Chondrocyte (in vitro differentiated cells): Measurements from ENCODE around the gene MRPL24. TPM values are rescaled to one million over a fixed set of nuclear protein-coding genes. Genes with fewer than 3 reads are reported as not detected.
A peak's percentile ranks its signal among the peaks of the same experiment; 100 is the strongest.

Experiments
- DNase-seq: peaks from one replicate; pipeline ENCODE4 v3.0.0; 2021; ENCODE audit warnings: mixed read lengths, low spot score
- H3K27ac Mint-ChIP-seq: one replicate; pipeline ENCODE4 v1.8.0; 2021; ENCODE audit warnings: mild to moderate bottlenecking, moderate library complexity, mixed read lengths; ENCODE audit not compliant: unreplicated experiment
- H3K27me3 Mint-ChIP-seq: 2 replicates; pipeline ENCODE4 v1.8.0; 2021; ENCODE audit warnings: low read depth, mixed read lengths
- H3K36me3 Mint-ChIP-seq: 2 replicates; pipeline ENCODE4 v1.8.0; 2021; ENCODE audit warnings: low read depth, mixed read lengths
- H3K4me1 Mint-ChIP-seq: 2 replicates; pipeline ENCODE4 v1.8.0; 2021; ENCODE audit warnings: low read depth, mild to moderate bottlenecking, mixed read lengths
- H3K4me3 Mint-ChIP-seq: one replicate; pipeline ENCODE4 v1.8.0; 2021; ENCODE audit warnings: mild to moderate bottlenecking, moderate library complexity, mixed read lengths; ENCODE audit not compliant: unreplicated experiment
- H3K9me3 Mint-ChIP-seq: 2 replicates; pipeline ENCODE4 v1.8.0; 2021; ENCODE audit warnings: low read depth, mixed read lengths
- total RNA-seq: library from RNA; stranded (reverse); gene quantifications from 3 replicates; pipeline ENCODE4 v1.2.1, GENCODE V29; 2021
- TF ChIP-seq, protein P1 (sequence below): fragments of 200-600 bp; sonication (generic); IDR thresholded peaks from 2 replicates; pipeline ENCODE4 v1.5.0; 2021; ENCODE audit warnings: antibody characterized with exemption, mild to moderate bottlenecking, moderate library complexity

Gene MRPL24
- total RNA-seq, 1 donor from 2014 or later, result 40.3 TPM

DNA sequence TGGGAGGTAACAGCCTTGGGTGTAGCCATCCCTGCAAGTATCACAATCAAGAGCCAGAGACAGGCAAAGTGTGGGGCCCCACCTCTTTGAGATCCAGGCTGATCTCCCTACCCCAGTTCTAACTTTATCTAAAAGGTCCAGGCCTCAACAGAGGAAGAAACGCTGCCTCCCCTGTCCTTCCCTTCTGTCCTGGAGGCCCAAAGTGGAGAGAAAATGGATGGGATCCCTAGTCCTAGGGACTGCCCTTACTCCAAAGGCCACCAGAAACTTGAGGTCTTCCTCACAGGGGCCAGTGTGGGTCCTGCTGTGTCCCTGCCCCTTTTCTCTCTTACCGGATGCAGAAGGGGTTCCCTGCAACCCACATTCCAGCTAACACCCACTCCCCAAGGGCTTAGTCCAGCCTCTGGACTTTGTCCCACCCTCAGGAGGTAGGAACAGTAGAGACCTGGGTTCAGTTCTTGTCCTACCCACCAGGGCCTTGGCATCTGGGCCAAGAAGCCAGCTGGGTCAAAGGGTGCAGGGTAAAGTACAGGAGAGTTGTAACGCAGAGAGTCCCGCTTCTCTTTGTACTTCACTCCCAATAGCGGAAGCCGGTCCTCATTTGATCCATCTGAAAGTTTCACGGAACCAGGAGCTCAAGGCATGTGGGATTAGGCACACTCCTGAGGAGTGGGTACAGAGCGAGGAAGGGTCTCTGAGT lies 8.7 kb upstream of the MRPL24 start:
- H3K36me3 Mint-ChIP-seq, result peaks cover 5% of the 10 kb centered on the region
- no peaks in the 10 kb centered on the region for H3K27me3 Mint-ChIP-seq
- peak overlapping the region; percentile 79 for H3K4me3 Mint-ChIP-seq
- peaks cover 65% of the 10 kb centered on the region for H3K4me1 Mint-ChIP-seq
- DNase-seq, result peak; percentile 28
- TF ChIP-seq, protein P1, sequence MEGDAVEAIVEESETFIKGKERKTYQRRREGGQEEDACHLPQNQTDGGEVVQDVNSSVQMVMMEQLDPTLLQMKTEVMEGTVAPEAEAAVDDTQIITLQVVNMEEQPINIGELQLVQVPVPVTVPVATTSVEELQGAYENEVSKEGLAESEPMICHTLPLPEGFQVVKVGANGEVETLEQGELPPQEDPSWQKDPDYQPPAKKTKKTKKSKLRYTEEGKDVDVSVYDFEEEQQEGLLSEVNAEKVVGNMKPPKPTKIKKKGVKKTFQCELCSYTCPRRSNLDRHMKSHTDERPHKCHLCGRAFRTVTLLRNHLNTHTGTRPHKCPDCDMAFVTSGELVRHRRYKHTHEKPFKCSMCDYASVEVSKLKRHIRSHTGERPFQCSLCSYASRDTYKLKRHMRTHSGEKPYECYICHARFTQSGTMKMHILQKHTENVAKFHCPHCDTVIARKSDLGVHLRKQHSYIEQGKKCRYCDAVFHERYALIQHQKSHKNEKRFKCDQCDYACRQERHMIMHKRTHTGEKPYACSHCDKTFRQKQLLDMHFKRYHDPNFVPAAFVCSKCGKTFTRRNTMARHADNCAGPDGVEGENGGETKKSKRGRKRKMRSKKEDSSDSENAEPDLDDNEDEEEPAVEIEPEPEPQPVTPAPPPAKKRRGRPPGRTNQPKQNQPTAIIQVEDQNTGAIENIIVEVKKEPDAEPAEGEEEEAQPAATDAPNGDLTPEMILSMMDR, result no peak
- H3K27ac Mint-ChIP-seq, result peak overlapping the region; percentile 99
- H3K9me3 Mint-ChIP-seq, result no peaks in the 10 kb centered on the region

DNA sequence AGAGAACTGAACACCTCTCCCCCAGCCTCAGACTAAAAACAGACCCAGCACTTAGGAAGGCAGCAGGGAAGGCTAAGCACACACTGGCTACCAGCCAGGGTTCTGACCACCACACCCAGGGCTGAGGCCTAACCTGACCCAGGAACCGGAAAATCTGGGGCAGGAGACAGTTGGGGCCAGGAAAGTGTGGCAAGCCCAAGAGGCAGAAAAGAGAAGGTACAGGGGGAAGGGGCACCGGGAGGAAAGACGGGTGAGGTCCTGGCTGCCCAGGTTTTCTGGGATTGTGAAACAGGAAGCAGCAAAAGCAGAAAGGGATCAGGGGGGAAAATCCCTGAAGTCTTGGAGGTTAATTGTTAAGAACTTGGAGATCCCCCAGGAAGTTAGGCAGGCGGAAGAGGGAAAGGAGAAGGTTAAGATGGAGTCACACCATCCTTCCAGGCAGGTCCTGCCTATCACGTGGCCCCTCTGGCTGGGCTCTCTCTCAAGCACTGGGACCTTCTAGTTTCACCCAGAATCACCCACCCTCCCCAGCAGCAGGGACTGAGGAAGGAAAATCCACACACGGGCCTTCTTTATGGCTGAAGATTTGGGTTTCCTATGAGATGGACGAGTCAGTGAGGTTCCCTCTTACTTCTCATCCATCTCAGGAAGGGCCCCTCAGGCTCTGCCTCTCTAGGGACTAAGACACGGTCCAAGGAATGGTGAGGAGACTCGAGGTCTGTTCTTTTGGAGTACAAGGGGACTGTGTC lies 8.0 kb upstream of the MRPL24 start:
- Mint-ChIP-seq H3K36me3 (peaks cover 9% of the 10 kb centered on the region), H3K4me1 (peaks cover 65% of the 10 kb centered on the region), H3K27ac (peak overlapping the region; percentile 99), H3K4me3 (peak overlapping the region; percentile 79), H3K9me3 (no peaks in the 10 kb centered on the region), H3K27me3 (no peaks in the 10 kb centered on the region)
- TF ChIP-seq, protein P1, result no peak
- peak; percentile 50 for DNase-seq

DNA sequence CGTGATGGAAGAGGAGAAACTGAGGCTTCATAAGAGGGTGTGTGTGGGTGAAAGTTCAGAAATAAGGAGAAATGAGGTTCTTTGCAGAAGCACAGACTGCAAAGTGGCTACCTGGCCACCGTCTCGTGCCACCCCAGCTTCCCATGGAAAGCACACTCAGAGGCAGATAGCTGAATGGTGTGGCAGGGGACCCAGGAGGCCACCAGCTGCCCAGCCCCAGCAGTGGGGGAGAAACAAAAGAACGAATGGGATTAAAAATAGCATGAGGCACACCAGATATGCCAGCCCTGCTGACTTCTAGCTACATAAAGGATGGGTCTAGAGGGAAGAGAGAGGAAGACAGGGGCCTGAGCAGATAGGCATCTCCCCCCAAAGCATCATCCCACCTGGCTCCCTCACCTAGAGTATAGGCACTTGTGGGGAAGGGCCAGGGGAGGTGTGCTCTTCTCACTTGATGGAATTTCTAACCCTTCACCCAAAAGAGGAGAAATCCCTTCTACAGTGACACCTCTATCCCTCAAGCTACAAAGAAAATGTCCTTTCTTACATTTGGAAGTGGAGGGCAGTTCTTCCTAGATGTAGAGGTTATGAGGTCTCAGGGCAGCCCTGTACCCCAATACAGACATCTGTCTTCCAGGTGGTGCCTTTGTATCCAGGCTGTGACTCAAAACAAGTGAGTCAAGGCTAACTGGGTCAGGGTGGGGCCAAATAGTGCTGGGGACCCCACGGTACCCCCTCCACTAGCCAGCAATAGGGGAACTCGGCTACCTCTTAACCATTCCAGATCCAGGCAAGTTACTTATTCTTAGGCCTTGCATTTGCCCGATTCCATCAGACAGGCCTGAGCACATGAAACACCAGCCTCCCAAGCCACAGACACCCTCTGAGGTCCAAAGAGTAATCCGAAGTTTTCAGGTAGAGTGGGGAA lies 7.1 kb upstream of the MRPL24 start:
- H3K9me3 Mint-ChIP-seq, result no peaks in the 10 kb centered on the region
- peaks cover 64% of the 10 kb centered on the region for H3K4me1 Mint-ChIP-seq
- H3K36me3 Mint-ChIP-seq, result peaks cover 14% of the 10 kb centered on the region
- no peaks in the 10 kb centered on the region for H3K27me3 Mint-ChIP-seq
- peak overlapping the region; percentile 79 for H3K4me3 Mint-ChIP-seq
- DNase-seq, result peak; percentile 36
- TF ChIP-seq, protein P1, result no peak
- H3K27ac Mint-ChIP-seq, result peak overlapping the region; percentile 99

DNA sequence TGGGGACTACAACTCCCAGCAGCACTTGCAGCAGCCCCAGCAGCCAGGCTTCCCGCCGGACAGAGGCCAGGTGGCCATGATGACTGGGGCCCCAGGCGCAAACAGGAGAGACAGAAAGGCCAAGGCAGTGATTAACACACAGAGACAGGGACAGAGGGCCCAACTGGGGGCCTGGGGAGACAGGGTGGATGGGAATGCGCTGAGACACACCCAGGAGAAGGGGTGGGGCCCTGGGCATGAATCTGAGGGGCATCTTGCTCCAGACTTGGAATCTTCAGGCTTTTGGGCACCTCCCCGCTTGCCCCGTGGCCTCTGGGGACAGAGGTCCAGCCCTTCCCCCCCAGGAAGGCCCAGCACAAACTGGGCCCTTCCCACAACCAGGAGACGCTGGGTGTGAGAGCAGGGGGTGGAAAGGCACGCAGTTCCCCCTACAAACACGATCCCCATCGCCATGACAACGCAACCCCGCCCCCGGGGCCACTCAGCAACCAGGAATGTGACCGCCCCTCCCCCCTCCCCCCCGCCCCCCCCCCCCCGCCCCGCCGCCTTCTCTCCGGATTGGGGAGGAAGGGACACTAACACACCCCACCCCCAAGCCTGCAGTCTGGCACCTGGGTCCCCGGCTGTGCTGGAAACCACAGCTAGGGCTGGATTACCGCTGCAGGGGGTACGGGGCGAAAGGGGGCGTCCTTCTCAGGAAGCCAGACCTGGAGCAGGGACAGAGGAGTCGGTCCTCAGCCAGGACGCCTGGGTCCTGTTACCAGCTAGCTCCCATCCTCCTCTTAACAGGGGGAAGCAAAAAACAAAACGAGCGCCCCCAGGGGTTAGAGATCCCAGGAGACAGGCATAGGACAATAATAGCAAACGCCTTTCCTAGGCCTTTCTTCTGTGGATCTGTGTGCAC lies 6.1 kb upstream of the MRPL24 start:
- Mint-ChIP-seq H3K27me3 (no peaks in the 10 kb centered on the region), H3K27ac (peak overlapping the region; percentile 99), H3K9me3 (no peaks in the 10 kb centered on the region), H3K36me3 (peaks cover 16% of the 10 kb centered on the region), H3K4me1 (peaks cover 57% of the 10 kb centered on the region), H3K4me3 (peak overlapping the region; percentile 79)
- peak; percentile 97 for DNase-seq
- TF ChIP-seq, protein P1, result peak; percentile 53
